HepG2 (cell line): Measurements from ENCODE around the gene TMEM129. TPM values are rescaled to one million over a fixed set of nuclear protein-coding genes. Genes with fewer than 3 reads are reported as not detected.
A peak's percentile ranks its signal among the peaks of the same experiment; 100 is the strongest.

ENCODE experiments used
- ARID4A ChIP-seq: sonication (generic); formaldehyde crosslinking; IDR thresholded peaks from 2 replicates; pipeline ENCODE4 v1.5.0; 2020; ENCODE audit warnings: mild to moderate bottlenecking, missing genetic modification reagents, borderline replicate concordance
- CENPT ChIP-seq: sonication (generic); formaldehyde crosslinking; IDR thresholded peaks from 2 replicates; pipeline ENCODE4 v1.8.0; 2022; ENCODE audit warnings: low read depth, mild to moderate bottlenecking, moderate library complexity, missing genetic modification reagents
- DZIP1 ChIP-seq: sonication (generic); formaldehyde crosslinking; IDR thresholded peaks from 2 replicates; pipeline ENCODE4 v1.5.0; 2020; ENCODE audit warnings: mild to moderate bottlenecking, missing genetic modification reagents
- ELF4 ChIP-seq: sonication (generic); formaldehyde crosslinking; IDR thresholded peaks from 2 replicates; pipeline ENCODE4 v1.5.0; 2020; ENCODE audit warnings: missing genetic modification reagents, mild to moderate bottlenecking, moderate library complexity, borderline replicate concordance
- FOXJ3 ChIP-seq: sonication (generic); formaldehyde crosslinking; IDR thresholded peaks from 2 replicates; pipeline ENCODE4 v1.4.0; 2020; ENCODE audit warnings: missing genetic modification reagents, mild to moderate bottlenecking, borderline replicate concordance
- KLF16 ChIP-seq, 2 experiments: sonication (generic) in 1 of 2; formaldehyde crosslinking in 1 of 2; IDR thresholded peaks; 2 replicates each; pipeline versions ENCODE4 v1.6.1 to v1.8.0; 2016 to 2023; ENCODE audit warnings: missing genetic modification reagents in 2 of 2, missing compliant biosample characterization in 1 of 2
- RBFOX2 ChIP-seq: fragments of 200-400 bp; formaldehyde crosslinking; IDR thresholded peaks from 2 replicates; pipeline ENCODE4 v1.6.1; 2017; ENCODE audit warnings: low read depth, mild to moderate bottlenecking, low read length
- RERE ChIP-seq: IDR thresholded peaks from 2 replicates; pipeline ENCODE4 v1.6.1; 2016; ENCODE audit warnings: low read depth, missing genetic modification reagents, missing compliant biosample characterization
- SIX1 ChIP-seq: sonication (generic); formaldehyde crosslinking; IDR thresholded peaks from 2 replicates; pipeline ENCODE4 v1.4.0; 2020; ENCODE audit warnings: missing genetic modification reagents, borderline replicate concordance
- SP1 ChIP-seq, 2 experiments: fragments of 450-650 bp in 1 of 2; sonication (generic) in 1 of 2; formaldehyde crosslinking in 1 of 2; IDR thresholded peaks; 2 replicates each; pipeline versions ENCODE4 v1.4.0 to v1.6.1; 2016 to 2020; ENCODE audit warnings: missing genetic modification reagents in 1 of 2
- ZBTB43 ChIP-seq: sonication (generic); formaldehyde crosslinking; conservative IDR thresholded peaks from 2 replicates; pipeline ENCODE4 v1.4.0; 2020; ENCODE audit warnings: missing genetic modification reagents
- ZNF225 ChIP-seq: sonication (generic); formaldehyde crosslinking; IDR thresholded peaks from 2 replicates; pipeline ENCODE4 v1.4.0; 2020; ENCODE audit warnings: mild to moderate bottlenecking, missing genetic modification reagents
- ZNF253 ChIP-seq: sonication (generic); formaldehyde crosslinking; IDR thresholded peaks from 2 replicates; pipeline ENCODE4 v1.8.0; 2022; ENCODE audit warnings: mild to moderate bottlenecking, missing genetic modification reagents, borderline replicate concordance
- polyA plus RNA-seq, 8 experiments: library from polyadenylated mRNA; depleted of rRNA in 3 of 8; stranded (reverse) in 7 of 8; unstranded in 1 of 8; fragments of >200 nt; fragmentation: Illumina TruSeq in 4 of 8; extraction: Trizol in 4 of 8; gene quantifications; 2 replicates each; pipeline versions ENCODE4 v1.2.1 to v1.2.3, GENCODE V29; 2011 to 2016; ENCODE audit warnings: low read depth in 4 of 8, missing spikeins in 1 of 8, mixed read lengths in 1 of 8; ENCODE audit not compliant: insufficient read depth in 1 of 8
- total RNA-seq, 5 experiments: library from RNA; depleted of rRNA; stranded (reverse); fragments of >200 nt; fragmentation: Illumina TruSeq; extraction: Trizol; gene quantifications; 2 replicates each; pipeline ENCODE4 v1.2.3, GENCODE V29; 2016; ENCODE audit warnings: low read depth in 1 of 5

The TMEM129 gene
- total and polyA plus RNA-seq, 2 of the 13 experiments (the other 11 are each of a cell fraction or from before 2014, with no cell fraction given), result 19.0 to 25.8 TPM

GRCh38 chr4:1752284-1753041 is 31.3 kb upstream of the TMEM129 start (continued):
- no peak for TF ChIP-seq ZBTB43
- TF ChIP-seq CENPT (CRISPR knock-in tag), result no peak
- no peak for TF ChIP-seq FOXJ3
- TF ChIP-seq DZIP1 (CRISPR knock-in tag), result no peak
- no peak for TF ChIP-seq RERE
- TF ChIP-seq ARID4A (CRISPR knock-in tag), result peak; percentile 32; the same call in 1 of the 2 replicates
- no peak for TF ChIP-seq SP1 (IDR thresholded peaks at IDR 0.05)
- peak; percentile 40; the same call in 1 of the 2 replicates for TF ChIP-seq SP1 (CRISPR knock-in tag; IDR thresholded peaks at IDR 0.05)
- 0 out of 2 replicates have a peak, but pooled peaks have one; percentile 46 for TF ChIP-seq ZNF253 (CRISPR knock-in tag)
- peak; percentile 73 for TF ChIP-seq RBFOX2
- no peak for TF ChIP-seq SIX1
- TF ChIP-seq ELF4 (CRISPR knock-in tag), result no peak
- TF ChIP-seq KLF16 (CRISPR knock-in tag; IDR thresholded peaks at IDR 0.05), result peak in 1 of 2 experiments; percentile 47; a peak in 1 of 4 replicates
- TF ChIP-seq ZNF225 (CRISPR knock-in tag), result no peak
